Measurements from ENCODE around the gene TTLL13. TPM values are rescaled to one million over a fixed set of nuclear protein-coding genes. Genes with fewer than 3 reads are reported as not detected.
A peak's percentile ranks its signal among the peaks of the same experiment; 100 is the strongest.
"Not testable (repeated sequence)": the region's sequence is repeated elsewhere in the genome, so short reads cannot be mapped to it uniquely, and the experiment has no call there.

The TTLL13 gene
- total RNA-seq, 2 experiments from 2014 or later: 0.57 to 1.3 TPM

DNA sequence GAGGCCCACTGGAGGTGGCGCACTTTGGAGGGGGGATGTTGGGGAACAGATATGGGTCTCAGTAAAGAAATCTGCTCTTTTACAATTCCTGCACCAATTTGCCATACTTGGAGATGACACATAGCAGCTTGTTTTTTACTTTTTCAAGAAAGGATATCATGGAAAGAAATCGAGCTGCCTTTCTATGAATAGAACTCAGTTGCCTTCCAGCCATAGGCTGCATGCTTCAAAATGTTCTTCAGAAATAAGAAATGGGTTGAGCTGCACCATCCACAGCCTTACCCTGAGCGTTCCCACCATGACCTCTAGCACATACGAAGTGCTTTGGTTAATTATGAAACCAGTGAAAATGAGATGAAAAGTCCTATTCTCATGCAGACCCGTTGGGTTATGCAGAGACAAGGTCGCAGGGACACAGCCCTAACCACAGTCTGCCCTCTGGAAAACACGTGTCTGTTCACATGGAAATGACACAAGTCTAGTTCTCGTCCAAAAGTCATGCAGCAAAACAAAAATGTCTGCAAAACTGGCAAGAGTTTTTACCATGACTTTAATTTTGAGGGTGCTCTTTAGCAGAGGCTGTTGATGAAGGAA is 52.4 kb downstream of the TTLL13 start:
- Histone ChIP-seq H3K4me1 (ENCODE audit: insufficient read depth, low read length, poor library complexity, severe bottlenecking) (no peaks in the 10 kb centered on the region), H3K4me3 (ENCODE audit: low read depth, low read length, poor library complexity, severe bottlenecking) (no peak overlapping the region), H3K79me2 (ENCODE audit: insufficient read depth, low read depth, low read length) (no peaks in the 10 kb centered on the region), H3K36me3 (ENCODE audit: insufficient read depth, low read length) (no peaks in the 10 kb centered on the region), H3K9me2 (ENCODE audit: insufficient read depth, low read length) (no peaks in the 10 kb centered on the region), H3K27ac (ENCODE audit: low read depth, low read length, poor library complexity, severe bottlenecking) (no peak overlapping the region), H3K4me2 (ENCODE audit: low read length) (no peak overlapping the region), H2AFZ (ENCODE audit: low read length) (no peak overlapping the region), H3K9me3 (ENCODE audit: low read length) (no peaks in the 10 kb centered on the region), H4K20me1 (ENCODE audit: insufficient read depth, low read length) (no peaks in the 10 kb centered on the region)
- BruUV-seq (replicated peaks): no TSS peak
- no peak for DNase-seq (ENCODE audit: low spot score)
- TF ChIP-seq, protein P1, sequence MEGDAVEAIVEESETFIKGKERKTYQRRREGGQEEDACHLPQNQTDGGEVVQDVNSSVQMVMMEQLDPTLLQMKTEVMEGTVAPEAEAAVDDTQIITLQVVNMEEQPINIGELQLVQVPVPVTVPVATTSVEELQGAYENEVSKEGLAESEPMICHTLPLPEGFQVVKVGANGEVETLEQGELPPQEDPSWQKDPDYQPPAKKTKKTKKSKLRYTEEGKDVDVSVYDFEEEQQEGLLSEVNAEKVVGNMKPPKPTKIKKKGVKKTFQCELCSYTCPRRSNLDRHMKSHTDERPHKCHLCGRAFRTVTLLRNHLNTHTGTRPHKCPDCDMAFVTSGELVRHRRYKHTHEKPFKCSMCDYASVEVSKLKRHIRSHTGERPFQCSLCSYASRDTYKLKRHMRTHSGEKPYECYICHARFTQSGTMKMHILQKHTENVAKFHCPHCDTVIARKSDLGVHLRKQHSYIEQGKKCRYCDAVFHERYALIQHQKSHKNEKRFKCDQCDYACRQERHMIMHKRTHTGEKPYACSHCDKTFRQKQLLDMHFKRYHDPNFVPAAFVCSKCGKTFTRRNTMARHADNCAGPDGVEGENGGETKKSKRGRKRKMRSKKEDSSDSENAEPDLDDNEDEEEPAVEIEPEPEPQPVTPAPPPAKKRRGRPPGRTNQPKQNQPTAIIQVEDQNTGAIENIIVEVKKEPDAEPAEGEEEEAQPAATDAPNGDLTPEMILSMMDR (conservative IDR thresholded peaks at IDR 0.05; ENCODE audit: low read length): no peak
- no peak for TF ChIP-seq EZH2phosphoT487 (IDR thresholded peaks at IDR 0.05; ENCODE audit: borderline replicate concordance, low read depth, low read length)
- ChIA-PET CTCF (ENCODE audit: unreplicated experiment) (interaction anchor here (0.6 kb wide), 1 partner anchor 293 kb away, joined by 3 read pairs; no protein-coding TSS in a partner anchor), POLR2A (interaction anchor here (1.6 kb wide), 1 partner anchor 20 kb away, joined by 3 read pairs; no protein-coding TSS in a partner anchor)
- intact Hi-C loops (cut with micrococcal nuclease; ENCODE audit: unreplicated experiment): no loop called here

DNA sequence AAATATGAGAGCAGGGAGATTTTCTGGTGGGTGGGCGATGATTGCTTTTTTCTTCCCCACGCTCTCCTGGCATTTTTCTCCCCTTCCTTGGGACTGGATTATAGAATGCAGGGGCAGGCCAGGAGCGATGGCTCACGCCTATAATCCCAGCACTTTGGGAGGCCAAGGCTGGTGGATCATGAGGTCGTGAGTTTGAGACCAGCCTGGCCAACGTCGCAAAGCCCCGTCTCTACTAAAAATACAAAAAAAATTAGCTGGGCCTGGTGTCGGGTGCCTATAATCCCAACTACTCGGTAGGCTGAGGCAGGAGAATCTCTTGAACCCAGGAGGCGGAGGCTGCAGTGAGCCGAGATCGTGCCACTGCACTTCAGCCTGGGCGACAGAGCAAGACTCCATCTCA is 56.0 kb downstream of the TTLL13 start:
- DNase-seq (ENCODE audit: low spot score); H3K4me3 ChIP-seq (ENCODE audit: low read depth, low read length, poor library complexity, severe bottlenecking); H3K9me3 ChIP-seq (ENCODE audit: low read length); H3K4me2 ChIP-seq (ENCODE audit: low read length); BruUV-seq (replicated peaks); H3K79me2 ChIP-seq (ENCODE audit: insufficient read depth, low read depth, low read length); H3K9me2 ChIP-seq (ENCODE audit: insufficient read depth, low read length); H3K4me1 ChIP-seq (ENCODE audit: insufficient read depth, low read length, poor library complexity, severe bottlenecking); H4K20me1 ChIP-seq (ENCODE audit: insufficient read depth, low read length); CTCF ChIA-PET (ENCODE audit: unreplicated experiment); intact Hi-C loops (cut with micrococcal nuclease; ENCODE audit: unreplicated experiment); H3K36me3 ChIP-seq (ENCODE audit: insufficient read depth, low read length); H3K27ac ChIP-seq (ENCODE audit: low read depth, low read length, poor library complexity, severe bottlenecking); H2AFZ ChIP-seq (ENCODE audit: low read length): not testable (repeated sequence)
- POLR2A ChIA-PET: interaction anchor here (0.5 to 1.2 kb wide), 3 partner anchors 12 to 328 kb away, joined by 3 to 5 read pairs (median 3); partner anchors contain the start of genes CIB1 and GDPGP1

- ChIA-PET POLR2A (interaction anchor here (1.2 kb wide), 1 partner anchor 13 kb away, joined by 5 read pairs; no protein-coding TSS in a partner anchor), CTCF (ENCODE audit: unreplicated experiment) (no interaction called here)
- no peak for DNase-seq (ENCODE audit: low spot score)
- Histone ChIP-seq H3K79me2 (ENCODE audit: insufficient read depth, low read depth, low read length) (no peaks in the 10 kb centered on the region), H3K4me1 (ENCODE audit: insufficient read depth, low read length, poor library complexity, severe bottlenecking) (no peaks in the 10 kb centered on the region), H3K9me3 (ENCODE audit: low read length) (no peaks in the 10 kb centered on the region), H3K9me2 (ENCODE audit: insufficient read depth, low read length) (no peaks in the 10 kb centered on the region), H3K4me3 (ENCODE audit: low read depth, low read length, poor library complexity, severe bottlenecking) (no peak overlapping the region), H4K20me1 (ENCODE audit: insufficient read depth, low read length) (no peaks in the 10 kb centered on the region), H2AFZ (ENCODE audit: low read length) (0 out of 2 replicates have a peak overlapping the region, but pooled peaks have one; percentile 5), H3K4me2 (ENCODE audit: low read length) (no peak overlapping the region), H3K36me3 (ENCODE audit: insufficient read depth, low read length) (no peaks in the 10 kb centered on the region), H3K27ac (ENCODE audit: low read depth, low read length, poor library complexity, severe bottlenecking) (no peak overlapping the region)
- BruUV-seq (replicated peaks): no TSS peak
- TF ChIP-seq, protein P1 (conservative IDR thresholded peaks at IDR 0.05; ENCODE audit: low read length): no peak
- no peak for TF ChIP-seq EZH2phosphoT487 (IDR thresholded peaks at IDR 0.05; ENCODE audit: borderline replicate concordance, low read depth, low read length)
- intact Hi-C loops (cut with micrococcal nuclease; ENCODE audit: unreplicated experiment): no loop called here
These were observed 56.6 kb downstream of the TTLL13 start for GRCh38 chr15:90305932-90306331.

Measured in OCI-LY7 (cell line).